NK-92 (cell line): Measurements from ENCODE around the gene FAM81A.
"Not testable (repeated sequence)": the region's sequence is repeated elsewhere in the genome, so short reads cannot be mapped to it uniquely, and the experiment has no call there.

Experiments
- DNase-seq: peaks from one replicate; lab custom pipeline; 2025; ENCODE audit not compliant: unreplicated experiment; lab: John Stamatoyannopoulos, UW

The FAM81A gene

DNA sequence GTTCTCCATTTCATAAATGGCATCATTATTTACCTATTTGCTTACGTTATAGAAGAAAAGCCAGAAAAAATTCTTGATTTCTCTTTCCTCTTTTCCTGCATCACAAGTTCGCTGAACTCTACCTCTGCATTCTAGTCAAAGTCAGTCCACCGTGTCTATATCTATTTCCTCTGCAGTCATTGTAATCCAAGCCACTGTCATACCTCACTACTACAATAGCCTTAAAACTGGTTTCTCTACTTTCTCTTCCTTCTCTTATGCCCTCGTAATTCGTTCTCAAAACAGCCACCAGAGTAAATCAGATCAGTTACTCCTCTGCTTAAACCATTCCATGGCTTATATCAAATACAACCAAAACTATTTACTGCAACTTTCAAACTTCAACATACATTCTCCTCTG lies 13.4 kb upstream of the FAM81A start:
- no peak for DNase-seq

DNA sequence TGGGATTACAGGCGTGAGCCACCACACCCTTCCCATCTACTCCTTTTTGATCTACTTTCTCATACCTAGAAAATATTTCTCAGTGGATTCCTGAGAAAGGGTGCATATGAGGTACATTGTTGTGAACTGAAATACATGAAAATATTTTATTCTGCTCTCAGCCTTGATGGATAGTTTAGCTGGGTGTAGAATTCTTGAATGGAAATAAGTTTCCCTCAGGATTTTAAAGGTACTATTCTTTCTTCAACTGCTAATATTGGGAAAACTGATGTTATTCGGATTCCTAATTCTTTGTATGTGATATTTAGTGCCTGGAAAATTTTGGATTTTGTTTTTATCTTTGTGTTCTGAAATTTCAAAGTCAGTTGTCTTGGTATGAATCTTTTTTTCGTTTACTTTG lies 9.1 kb upstream of the FAM81A start:
- DNase-seq, result not testable (repeated sequence)

DNA sequence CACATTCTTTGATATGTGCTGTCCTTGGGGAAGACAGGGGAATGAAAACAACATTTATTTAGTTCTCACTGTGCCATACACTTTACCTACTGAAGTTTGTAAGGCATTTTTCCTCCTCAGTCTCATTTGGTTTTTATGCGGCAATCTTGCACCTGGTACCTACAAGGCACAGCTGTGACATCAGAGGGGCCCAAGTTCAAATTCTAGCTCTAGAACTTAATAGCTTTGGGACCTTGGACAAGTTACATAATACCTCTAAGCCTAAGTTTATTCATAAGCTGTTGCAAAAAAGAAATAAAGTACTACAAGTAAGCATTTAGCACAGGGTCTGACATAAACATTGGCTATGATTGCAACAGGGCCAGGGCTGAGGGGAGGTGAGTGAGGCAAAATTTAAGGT lies 5.6 kb upstream of the FAM81A start:
- no peak for DNase-seq

DNA sequence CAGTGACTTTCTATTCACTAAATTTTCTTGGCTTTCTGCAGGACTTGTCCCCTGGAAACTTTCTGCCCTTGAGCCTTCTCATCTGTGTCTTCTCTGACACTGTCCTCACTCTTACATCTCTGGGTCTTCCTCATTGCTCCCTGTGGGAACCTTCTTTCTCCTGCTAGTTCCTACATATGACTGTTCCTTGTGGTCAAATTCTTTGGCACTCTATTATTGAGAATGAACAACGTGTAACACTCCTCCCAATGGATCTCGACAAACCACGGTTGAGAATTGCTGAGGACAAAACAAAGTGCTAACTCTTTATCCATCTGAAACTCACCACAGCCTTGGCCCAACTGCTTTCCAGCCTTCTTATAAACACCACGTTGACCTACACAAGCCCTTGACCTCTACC lies 3.5 kb upstream of the FAM81A start:
- DNase-seq, result no peak

DNA sequence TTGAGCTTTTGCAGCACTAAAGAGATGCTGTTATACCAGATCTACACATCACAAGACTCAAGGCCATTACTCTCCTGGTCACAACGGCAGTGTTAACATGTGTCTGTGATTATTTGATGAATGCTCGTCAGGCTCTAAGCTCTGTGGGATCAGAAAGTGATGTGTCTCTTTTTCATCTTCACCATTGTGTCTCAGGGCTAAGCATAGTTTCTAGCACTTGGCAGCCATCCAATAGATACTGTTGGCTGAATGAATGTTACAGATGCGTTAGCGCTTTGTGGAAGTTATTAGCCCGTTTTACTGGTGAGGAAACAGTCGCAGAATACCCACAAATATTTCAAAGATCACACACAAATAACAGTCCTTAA lies 1.2 kb upstream of the FAM81A start:
- no peak for DNase-seq

DNA sequence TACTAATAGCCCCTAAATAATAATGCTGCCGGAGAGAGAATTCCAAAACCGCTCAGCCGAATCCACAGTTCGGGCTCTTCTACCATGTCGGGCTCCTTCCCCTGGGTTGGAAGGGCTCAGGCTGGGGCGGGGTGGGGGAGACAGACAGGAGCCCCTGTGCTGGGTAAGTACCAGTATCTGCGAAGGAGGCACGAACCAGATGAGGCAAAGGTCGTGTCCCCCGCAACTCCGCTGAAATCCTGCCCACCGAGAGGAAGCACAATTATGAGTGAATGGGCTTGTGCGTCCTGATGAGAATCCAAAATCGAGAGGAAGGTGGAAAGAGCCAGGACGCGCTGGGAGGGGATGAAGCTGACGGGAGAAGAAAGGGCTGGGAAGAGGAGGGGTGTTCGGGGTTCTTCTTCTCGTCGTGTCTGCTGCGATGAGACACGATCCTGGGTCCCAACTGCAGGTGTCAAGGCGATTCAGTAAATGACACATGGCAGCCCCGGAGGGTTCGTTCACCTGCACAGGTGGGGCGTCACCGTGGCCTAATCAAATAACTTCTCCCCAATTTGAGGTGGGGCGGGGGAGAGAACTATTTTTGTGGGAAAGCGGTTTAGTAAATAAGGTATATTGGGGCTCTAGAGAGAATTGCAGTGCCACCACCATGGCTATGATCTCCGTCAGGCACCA lies 707 bp upstream of the FAM81A start:
- no peak for DNase-seq

DNA sequence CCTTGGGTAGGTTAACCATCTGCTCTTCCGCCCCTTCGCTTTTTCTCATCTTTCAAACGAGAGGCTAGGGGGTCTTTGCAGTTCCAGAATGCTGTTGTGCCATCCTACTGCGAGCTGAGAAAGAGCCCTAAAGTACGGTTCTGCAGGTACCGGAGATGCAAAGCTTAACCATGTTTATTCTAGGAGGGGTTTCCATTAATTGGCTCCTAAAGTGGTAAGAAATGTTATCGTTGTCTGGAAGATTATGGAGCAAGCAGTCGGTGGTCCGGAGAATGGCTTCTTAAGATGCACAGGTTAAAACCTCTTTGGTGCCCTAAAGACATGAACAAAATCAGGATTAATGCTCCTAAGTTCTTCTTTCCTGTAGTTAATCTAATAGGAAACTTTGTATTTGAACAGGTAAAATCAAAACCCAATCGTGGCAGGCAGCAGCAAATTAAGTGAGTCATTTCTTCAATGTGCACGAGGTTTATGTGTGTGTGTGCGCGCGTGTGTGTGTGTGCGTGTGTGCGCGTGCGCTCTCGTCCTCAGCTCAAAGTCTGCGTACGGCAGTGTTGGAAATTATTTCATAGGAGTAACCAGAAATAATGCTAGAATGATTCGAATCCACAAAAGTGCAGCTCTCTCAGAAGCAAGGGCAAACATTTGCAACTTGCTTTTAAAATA lies 772 bp downstream of the FAM81A start:
- no peak for DNase-seq

DNA sequence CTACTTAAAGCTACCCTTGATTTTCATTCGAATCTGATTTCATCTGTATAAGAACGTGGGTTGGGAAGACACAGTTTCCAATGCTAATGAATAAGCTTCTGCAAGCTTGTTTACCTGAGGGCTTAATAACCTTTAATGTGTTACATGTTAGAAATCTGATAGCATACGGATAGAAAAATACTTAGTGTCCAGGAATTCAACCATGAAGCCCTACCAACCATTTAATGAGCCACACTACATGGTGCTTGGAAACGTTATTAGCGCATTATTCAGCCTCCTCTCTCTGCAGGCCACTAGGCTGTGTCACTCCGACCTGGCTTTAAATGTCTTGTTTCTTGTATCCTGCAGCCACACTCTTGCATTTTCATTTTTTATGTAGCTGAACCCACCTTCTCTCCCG lies 1.6 kb downstream of the FAM81A start:
- no peak for DNase-seq

DNA sequence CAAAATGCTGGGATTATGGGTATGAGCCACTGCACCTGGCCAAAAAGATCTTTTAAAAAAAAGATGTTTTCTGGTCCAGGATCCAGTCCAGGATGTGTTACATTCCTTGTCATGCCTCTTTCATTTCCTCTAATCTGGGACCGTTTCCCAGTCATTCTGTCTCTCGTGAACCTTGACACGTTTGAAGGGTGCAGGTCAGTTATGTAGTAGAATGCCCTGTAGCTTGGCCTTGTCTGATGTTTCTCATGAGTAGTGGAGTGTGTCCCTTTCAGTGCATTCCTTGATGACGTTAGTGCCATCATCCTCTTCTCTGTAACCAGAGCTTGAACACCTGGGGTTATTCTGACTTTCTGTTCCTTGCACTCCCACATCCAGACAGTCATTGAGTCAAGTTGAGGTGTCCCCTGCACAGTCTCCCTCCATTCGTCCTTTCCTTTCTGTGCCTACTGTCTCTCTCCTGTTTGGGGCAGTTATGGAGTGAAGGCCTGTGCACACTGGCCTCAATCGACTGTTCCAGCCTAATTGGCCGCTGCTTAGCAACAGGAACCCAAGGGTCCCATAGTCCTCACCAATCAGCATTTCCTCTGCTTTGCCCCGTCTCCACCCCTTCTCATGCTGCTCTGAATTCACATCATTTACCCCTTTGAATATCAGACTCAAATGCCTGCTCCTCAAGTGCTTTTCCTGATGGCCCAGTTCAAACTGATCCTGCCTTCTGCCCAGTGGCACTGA lies 5.5 kb downstream of the FAM81A start:
- DNase-seq, result no peak

DNA sequence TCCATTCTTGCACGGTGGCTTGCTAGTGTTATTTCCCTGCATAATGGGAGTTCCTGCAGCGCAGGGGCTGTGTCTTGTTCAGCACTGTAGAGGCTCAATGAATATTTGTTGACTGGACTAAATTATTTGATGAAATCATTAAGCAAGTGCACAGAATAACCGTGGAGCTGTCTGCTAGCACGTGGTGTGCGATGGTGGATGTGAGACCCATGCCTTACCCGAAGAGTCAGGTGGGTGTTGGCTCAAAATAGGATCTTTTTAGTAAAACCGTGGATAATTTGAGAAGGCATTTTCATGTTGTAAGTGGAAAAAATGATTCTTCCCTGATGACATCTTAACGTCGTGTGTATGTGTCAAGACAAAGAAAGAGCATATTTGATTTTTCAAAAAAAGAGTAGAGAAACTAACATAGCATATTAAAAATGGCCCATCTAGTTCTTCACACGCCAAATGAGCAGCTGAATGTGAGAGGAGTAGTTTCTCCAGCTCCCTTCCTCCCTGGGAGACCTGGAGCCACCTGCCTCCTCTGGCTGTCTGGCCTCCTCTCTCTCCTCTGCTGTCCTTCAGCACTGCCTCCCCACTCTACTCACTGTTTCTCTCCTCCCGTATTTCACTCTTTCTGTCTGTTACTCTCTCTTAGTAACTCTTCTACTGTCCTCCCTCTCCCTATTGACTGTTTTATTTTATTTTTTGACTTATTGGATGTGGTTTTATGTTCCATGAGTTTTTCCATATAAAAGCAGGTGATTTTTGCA lies 6.3 kb downstream of the FAM81A start:
- no peak for DNase-seq

DNA sequence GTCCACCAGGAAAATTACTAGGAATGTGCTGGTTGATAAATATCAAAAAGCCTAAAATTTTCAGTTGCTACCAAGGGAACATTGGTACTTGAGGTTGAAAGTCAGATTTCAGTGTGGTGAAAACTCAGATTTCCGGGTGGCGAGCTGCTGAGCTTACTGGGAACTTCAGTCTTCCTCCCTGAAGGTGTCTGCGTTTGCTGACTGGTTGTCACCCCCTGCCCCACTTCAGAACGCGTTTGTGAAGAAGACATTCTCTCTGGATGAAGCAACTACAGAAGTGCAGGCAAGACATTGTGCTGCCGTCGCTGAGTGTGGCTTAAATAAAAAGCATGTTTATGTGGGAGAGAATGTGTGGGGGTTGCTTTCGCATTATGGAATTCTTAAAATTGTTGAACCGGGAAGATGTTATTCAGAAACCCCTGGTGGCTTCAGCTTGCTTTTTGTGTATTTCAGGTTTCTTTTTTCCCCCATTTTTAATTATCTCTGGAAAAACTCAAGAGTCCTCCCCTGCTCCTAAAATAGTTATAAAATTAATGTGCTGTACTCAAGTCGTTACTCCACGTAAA lies 7.1 kb downstream of the FAM81A start:
- no peak for DNase-seq

DNA sequence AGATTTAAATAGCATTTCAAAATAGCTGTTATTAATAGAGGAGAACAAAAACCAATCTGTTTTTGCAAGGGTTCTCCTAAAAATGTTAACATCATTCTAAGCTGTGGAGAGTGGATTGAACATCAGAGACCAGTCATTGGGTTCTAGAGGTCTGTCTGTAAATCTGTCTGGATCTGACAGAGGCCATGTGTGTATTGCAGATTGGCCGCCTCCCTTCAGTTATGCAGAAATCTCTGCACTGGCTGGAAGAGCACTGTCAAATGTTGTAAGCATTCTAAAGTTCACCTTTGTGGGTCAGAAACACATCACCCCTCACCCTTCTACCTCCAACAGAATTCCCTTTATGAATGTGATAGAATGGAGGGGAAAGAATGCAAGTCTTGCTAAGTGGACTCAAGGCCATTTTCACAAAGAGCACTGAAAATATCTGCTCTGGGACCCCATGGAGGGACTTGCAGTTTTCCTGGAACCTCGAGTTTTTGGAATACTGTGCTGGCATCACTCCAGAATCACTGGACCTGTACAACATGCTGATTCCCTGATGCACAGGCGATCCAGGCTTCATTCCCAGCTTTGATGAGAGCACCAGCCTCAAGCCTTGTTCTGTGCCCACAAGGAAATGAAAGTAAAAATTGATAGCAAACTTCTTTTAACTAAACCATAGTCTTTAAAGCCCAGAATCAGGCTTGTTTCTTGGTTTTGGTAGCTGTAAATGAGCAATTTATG lies 8.4 kb downstream of the FAM81A start:
- no peak for DNase-seq

DNA sequence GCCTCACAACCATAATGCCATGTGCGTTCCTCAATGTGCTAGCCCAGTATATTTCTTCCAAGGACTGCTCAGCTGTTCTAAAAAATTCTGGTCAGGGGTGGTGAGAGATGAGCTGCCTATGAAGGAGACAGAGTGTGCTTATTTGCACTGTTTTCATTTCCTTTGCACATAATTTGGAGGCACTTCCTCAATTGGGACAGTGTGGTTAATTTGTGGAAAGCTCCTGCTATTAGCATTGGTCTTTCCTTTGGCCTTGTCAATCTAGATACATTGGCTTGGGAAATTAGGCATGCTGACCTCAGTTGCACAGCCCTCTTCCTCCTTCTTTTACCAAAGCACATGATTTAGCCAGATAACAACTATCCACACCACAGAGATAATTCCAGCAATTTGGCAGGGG lies 9.4 kb downstream of the FAM81A start:
- no peak for DNase-seq

DNA sequence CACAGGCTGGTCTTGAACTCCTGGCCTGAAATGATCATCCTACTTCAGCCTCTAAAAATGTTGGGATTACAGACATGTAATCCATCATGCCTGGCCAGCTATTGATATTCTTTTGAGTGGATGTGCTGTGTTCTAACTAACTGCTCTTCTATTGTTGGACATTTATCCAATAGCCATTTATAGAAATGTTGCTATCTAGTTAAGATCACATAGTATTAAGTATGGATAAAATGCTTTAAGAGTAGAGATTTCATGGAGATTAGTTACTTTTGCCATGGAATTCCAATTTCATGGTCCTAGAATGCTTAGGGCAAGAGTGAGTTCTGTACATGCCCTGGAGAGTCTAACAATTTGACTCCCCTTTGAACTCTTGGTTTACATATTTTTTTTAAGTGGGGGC lies 10.9 kb downstream of the FAM81A start:
- no peak for DNase-seq

DNA sequence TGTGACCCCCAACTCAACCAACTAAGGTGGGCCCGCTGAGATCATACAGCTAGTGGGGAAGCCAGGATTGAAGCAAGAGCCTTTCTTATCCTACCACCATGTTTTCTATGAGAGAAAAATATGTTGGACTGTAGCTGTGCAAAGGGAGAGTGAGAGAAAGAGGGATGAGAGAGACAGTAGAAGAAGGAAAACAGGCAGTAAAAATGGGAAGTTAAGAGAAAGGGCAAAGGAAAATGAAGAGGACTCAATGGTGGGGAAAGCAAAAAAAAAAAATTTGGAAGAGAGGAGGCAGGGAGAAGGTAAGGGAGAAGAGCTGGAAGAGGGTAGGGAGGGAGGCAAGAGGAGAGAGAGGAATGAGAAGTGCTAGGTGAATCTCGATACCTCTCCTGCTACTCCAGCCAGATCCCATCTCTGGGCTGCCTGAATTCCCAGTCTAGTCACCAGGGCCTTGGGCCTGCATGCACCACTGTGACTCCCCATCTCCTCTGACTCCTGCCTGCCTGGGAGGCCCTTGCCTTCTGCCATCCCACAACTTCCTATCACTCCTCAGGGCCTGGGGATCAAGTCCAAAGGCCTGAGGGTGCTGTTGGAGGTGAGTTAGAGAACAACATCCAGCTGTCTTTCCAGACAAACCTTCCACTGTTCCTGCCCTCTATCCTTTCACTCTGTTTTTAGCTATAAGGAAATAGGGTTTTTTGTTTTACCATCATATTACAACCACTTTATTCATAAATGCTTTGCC lies 15.7 kb downstream of the FAM81A start:
- no peak for DNase-seq

DNA sequence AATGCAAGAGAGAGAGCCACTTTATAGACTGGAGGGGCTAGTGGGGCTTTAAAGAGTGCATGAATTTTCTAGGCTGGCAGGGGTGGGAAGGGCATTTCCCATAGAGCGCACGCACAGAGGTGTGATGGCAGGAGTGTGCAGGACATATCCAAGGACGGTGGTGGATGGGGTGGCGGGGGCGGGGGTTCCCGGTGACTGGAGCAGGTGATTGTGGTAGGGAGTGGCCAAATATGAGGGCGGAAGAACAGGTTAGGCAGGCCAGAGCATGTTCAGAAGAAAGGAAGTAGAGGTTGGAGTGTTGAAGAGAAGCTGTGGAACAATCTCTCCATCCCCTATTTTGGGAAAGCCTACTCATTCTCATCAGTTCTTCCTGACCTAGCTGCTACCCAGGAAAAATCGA lies 18.1 kb downstream of the FAM81A start:
- DNase-seq, result no peak

DNA sequence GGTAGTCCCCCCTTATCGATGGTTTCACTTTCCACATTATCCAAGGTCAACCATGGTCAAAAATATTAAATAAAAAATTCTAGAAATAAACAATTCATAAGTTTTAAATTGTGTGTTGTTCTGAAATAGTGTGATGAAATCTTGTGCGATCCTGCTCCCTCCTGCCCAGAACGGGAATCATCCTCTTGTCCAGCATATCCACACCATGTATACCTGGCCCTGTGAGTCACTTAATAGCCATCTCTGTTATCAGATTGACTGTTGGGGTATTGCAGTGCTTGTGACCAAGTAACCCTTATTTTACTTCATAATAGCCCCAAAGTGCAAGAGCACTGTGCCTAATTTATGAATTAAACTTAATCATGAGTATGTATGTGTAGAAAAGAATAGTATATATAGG lies 19.1 kb downstream of the FAM81A start:
- DNase-seq, result no peak

DNA sequence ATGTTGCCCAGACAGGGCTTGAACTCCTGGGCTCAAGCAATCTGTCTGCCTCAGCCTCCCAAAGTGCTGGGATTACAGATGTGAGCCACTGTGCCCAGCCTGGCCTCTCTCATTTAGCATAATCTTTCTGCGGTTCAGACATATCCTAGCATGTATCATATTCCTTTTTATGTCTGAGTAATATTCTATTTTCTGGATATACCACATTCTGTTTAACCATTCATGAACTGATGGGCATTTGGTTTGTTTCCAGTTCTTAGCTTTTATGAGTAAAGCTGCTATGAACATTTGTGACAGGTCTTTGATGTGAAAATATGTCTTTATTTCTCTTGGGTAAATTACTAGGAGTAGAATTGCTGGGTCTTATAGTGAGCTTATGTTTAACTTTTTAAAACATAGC lies 23.5 kb downstream of the FAM81A start:
- DNase-seq, result no peak

DNA sequence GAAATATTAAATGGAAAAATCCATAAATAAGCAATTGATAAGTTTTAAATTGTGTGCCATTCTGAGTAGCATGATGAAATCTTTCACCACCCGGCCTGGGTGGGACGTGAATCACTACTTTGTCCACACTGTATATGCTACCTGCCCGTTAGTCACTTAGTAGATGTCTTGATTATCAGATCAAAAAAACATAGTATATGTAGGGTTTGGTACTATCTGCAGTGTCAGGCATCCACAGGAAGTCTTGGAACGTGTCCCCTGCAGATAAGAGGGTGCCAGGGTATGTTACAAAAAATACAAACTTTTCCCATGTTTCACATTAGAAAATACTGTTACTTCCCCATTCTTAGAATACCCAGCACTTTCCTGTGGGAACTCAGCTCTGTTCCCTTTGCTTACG lies 35.2 kb downstream of the FAM81A start:
- no peak for DNase-seq

DNA sequence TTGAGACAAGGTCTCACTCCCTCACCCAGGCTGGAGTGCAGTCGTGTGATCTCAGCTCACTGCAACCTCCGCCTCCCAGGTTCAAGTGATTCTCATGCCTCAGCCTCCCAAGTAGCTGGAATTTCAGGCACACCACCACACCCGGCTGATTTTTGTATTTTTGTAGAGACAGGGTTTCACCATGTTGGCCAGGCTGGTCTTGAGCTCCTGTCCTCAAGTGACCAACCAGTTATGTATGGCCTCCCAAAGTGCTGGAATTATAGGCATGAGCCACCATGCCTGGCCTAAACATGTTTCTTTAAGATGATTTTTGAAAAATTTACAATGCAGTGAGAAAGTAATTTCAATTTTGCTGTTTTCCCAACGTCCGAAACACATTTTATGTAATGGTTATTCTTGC lies 37.2 kb downstream of the FAM81A start:
- not testable (repeated sequence) for DNase-seq
